HG03280 (cell line): ENCODE data around the gene PLCB1.

Experiments used
- ATAC-seq: cut with Tn5 transposase; IDR thresholded peaks from one replicate; pipeline ENCODE4 v1.9.1; 2021; ENCODE audit warnings: mild to moderate bottlenecking, moderate library complexity; ENCODE audit not compliant: unreplicated experiment

The PLCB1 gene

DNA sequence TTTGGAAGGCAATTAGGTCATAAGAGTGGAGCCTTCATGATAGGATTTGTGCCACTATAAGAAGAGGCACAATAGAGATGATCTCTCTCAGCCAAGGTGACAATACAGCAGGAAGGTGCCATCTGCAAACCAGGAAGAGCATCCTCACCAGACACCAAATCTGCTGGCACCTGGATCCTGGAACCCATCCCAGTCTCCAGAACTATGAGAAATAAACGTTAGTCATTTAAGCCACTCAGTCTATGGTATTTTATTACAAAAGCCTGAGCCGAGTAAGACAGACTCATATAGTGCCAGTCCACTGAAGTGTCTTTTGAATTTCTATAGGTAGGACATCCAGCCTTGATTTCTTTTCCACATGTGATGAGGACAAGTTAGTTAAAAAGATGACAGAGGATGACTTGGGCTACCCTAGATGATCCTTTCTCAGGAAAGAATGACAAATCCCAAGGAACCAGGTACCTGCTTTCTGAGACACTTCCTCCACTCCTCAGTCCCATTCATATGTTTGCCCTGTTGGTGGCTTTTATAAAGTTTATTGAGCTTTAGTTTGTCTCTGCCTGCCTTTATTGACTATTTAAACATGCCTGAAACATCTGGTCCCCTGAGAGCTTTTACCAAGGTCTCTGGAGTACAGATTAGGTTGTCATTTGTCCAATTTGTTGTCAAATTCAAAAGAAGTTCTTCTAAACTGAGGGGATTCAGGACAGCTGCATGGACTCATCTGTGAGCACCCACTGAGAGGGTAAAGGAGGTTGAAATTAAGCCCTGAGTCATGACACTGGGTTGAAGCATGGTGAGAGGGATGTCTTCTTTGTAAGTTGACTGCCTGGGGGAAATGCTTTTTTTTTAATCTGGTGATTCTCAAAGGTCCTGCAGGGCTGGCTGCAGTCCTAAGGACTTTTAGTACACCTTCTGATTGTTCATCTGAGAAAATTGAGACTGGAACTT, 771.9 kb downstream of the PLCB1 start:
- no peak for ATAC-seq

GRCh38 chr20:8909596-8909995, 777.5 kb downstream of the PLCB1 start:
- no peak for ATAC-seq

GRCh38 chr20:8912096-8912495, 780.0 kb downstream of the PLCB1 start:
- ATAC-seq = no peak

GRCh38 chr20:8912731-8913130, 780.7 kb downstream of the PLCB1 start:
- no peak for ATAC-seq

- no peak for ATAC-seq
These were observed 781.4 kb downstream of the PLCB1 start for GRCh38 chr20:8913456-8913855.

DNA sequence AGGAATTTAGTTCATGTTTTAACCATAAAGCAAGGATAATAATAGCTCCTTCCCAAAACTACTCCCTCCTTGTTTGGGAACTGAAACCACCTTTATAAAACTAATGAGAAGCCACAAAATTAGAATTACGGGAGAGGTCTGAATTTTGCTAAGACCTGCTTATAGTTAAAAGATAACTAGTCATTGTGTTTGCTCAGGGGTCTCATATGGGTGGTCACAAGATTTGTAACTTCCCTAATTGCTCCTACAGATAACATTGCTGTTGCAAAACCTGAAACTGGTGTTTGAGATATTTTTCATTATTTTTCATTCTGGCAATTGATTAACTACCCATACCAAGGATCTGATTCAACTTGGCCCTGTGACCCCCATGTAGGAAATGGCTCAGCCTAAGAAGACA, 782.4 kb downstream of the PLCB1 start:
- ATAC-seq = no peak

DNA sequence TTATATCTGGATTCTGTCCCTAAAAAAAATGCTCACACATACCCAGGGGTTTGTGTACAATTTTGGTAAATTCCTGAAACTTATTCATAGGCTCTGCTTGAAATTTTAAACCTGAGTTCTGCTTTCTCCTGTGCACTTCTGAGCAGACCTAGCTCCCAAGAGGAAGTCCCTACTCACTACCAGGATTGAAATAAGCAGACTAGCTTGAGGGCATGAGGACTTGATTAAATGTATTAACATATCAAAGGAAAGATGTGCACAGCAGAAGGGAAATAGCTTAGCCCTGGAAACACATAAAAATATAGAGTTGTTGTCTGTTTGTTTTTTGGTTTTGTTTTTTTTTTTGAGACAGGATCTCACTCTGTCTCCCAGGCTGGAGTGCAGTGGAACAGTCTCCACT, 785.0 kb downstream of the PLCB1 start:
- ATAC-seq = no peak

GRCh38 chr20:8918145-8918544, 786.1 kb downstream of the PLCB1 start:
- ATAC-seq = no peak

- ATAC-seq = no peak
These were observed 792.5 kb downstream of the PLCB1 start for GRCh38 chr20:8924539-8924938.

- ATAC-seq = no peak
These were observed 798.7 kb downstream of the PLCB1 start for GRCh38 chr20:8930726-8931125.

DNA sequence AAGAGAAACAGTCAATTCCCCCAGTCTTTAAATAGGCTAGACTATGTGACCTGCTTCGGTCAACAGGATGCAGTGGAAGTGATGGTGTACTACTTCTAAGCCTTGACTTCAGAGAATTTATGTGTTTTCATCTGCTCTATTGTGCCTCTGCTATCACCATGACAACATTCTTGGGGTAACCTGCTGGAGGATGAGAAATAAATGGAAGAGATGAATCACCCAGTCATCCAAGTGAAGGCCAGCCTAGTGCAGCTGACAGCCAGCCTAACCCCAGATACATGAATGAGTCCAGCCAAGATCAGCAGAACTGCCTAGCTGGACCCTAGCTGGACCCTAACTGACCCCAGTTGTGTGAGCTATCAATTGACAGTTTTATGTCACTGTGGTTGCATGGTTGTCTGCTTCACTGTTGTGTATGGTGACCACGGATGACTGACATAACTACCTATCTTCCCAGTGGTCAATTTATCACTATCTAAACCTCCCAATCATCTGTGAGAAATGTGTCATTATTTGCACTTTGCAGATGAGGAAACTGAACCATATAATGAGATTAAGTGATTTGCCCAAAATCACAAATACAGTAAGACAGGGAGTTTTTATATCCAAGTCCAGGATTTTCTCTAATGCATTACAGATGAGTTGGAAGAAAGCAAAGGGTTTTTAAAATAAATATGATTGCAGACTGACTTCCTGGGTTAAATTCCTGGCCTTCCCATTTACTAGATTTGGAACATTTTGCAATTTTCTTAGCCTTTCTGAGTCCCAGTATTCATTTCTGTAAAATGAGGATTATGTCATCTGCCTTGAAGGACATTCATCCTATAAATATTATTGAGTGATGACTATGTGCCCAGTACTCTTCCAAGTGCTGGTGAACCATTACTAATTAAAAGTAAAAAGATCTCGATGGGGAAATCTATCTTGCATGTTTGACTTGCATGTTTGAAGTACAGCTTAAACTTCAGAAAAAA, 800.4 kb downstream of the PLCB1 start:
- ATAC-seq = no peak

DNA sequence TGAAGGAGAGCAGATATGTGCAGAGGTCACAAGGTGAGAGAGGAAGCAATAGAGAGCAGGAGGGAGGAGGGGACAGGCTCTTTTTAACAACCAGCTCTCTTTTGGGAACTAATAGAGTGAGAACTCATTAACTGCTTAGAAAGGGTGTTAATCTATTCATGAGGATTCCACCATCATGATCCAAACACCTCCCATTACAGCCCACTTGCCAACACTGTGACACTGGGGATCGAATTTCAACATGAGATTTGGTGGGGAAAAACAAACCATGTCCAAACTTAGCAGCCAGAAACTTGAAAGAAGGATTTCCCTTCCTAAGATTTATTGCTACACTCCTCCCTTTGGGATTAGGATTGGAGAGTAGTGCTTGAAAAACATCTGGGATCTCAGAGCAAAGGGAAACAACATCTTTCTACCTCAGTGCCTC, 801.3 kb downstream of the PLCB1 start:
- ATAC-seq = no peak

DNA sequence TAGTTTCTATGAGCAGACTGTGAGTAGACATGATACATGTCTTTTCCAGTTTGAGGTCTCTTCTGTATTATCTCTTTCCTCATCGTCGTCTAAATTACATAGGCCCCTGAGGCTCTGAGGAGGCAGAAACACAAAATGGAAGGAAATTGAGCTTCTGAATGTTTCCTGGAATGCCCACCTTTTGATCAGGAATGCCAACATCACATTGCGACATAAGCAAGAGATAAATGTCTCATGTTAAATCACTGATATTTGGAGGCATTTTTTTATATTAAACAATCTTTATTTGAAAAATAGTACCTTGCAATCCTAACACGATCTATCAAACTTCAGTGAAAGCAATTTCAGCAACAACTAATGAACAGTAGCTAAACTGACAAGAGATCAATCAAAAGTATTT, 802.3 kb downstream of the PLCB1 start:
- ATAC-seq = no peak
